ENCODE data around the gene ZNF652.
A peak's percentile ranks its signal among the peaks of the same experiment; 100 is the strongest.
"Not testable (repeated sequence)": the region's sequence is repeated elsewhere in the genome, so short reads cannot be mapped to it uniquely, and the experiment has no call there.

The ZNF652 gene

DNA sequence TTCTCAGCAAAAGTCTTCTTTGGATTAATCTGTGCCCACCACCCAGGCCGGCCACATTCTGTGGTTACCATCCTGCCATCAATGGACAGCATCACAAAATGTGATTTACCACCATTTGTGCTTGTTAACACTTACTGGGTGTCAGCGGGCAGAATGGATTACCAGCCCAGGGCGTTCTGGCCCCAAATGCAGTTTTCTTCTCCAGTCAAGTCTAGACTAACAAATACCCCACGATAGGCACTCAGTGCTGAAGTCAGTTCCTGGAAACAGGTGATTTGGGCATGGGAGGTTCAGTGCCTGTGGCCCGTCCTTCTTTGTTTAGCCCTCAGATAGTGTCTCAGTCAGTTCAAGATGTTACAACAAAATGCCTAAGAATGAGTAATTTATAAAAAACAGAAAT is 92.7 kb downstream of the ZNF652 start:
- no peaks in the 10 kb centered on the region for H3K4me1 ChIP-seq (ENCODE audit: low read length)
- H3K36me3 ChIP-seq (replicated peaks; ENCODE audit: low read depth, low read length) = no peaks in the 10 kb centered on the region
- TF ChIP-seq EZH2phosphoT487 (IDR thresholded peaks at IDR 0.05; ENCODE audit: low read depth) = no peak
- TF ChIP-seq, protein P1, sequence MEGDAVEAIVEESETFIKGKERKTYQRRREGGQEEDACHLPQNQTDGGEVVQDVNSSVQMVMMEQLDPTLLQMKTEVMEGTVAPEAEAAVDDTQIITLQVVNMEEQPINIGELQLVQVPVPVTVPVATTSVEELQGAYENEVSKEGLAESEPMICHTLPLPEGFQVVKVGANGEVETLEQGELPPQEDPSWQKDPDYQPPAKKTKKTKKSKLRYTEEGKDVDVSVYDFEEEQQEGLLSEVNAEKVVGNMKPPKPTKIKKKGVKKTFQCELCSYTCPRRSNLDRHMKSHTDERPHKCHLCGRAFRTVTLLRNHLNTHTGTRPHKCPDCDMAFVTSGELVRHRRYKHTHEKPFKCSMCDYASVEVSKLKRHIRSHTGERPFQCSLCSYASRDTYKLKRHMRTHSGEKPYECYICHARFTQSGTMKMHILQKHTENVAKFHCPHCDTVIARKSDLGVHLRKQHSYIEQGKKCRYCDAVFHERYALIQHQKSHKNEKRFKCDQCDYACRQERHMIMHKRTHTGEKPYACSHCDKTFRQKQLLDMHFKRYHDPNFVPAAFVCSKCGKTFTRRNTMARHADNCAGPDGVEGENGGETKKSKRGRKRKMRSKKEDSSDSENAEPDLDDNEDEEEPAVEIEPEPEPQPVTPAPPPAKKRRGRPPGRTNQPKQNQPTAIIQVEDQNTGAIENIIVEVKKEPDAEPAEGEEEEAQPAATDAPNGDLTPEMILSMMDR (IDR thresholded peaks at IDR 0.05; ENCODE audit: low read depth, low read length) = no peak
- H3K27ac ChIP-seq (ENCODE audit: low read length) = no peak overlapping the region
- H4K20me1 ChIP-seq (ENCODE audit: insufficient read depth, low read length) = no peaks in the 10 kb centered on the region
- no peaks in the 10 kb centered on the region for H3K27me3 ChIP-seq (ENCODE audit: low read depth, low read length)
- no peak overlapping the region for H3K4me3 ChIP-seq (ENCODE audit: low read length)
- no peaks in the 10 kb centered on the region for H3K9me3 ChIP-seq (ENCODE audit: insufficient read depth, low read length)
- no peak overlapping the region for H3K4me2 ChIP-seq (ENCODE audit: low read length)
- H2AFZ ChIP-seq (ENCODE audit: low read depth, low read length) = no peak overlapping the region
- H3K9ac ChIP-seq (ENCODE audit: low read length) = no peak overlapping the region
- no peaks in the 10 kb centered on the region for H3K79me2 ChIP-seq (ENCODE audit: low read length)

DNA sequence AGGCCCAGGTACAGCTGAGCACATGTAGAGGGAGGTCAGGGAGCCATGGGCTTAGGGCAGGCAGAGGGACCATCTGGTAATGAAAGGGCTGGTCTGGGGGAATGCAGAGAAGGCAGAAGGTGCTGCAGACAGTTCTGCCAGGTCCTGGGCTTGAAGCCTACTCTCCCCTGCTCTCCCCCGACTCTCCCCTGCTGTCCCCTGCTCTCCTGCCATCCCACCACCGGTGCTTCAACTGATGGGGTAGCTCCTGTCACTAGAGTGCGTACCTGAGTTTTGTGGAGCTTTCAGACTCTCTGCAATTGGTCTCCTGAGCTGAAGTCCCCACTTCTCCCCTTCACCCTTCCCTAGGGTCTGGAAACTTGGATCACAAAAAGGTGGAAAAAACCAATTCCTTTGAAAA is 94.1 kb downstream of the ZNF652 start:
- TF ChIP-seq EZH2phosphoT487 (IDR thresholded peaks at IDR 0.05; ENCODE audit: low read depth) = no peak
- TF ChIP-seq, protein P1 (IDR thresholded peaks at IDR 0.05; ENCODE audit: low read depth, low read length) = no peak
- Histone ChIP-seq H3K36me3 (replicated peaks; ENCODE audit: low read depth, low read length) (no peaks in the 10 kb centered on the region), H3K9me3 (ENCODE audit: insufficient read depth, low read length) (no peaks in the 10 kb centered on the region), H3K9ac (ENCODE audit: low read length) (no peak overlapping the region), H3K4me1 (ENCODE audit: low read length) (no peaks in the 10 kb centered on the region), H3K27me3 (ENCODE audit: low read depth, low read length) (no peaks in the 10 kb centered on the region), H3K4me3 (ENCODE audit: low read length) (no peak overlapping the region), H2AFZ (ENCODE audit: low read depth, low read length) (no peak overlapping the region), H4K20me1 (ENCODE audit: insufficient read depth, low read length) (no peaks in the 10 kb centered on the region), H3K27ac (ENCODE audit: low read length) (no peak overlapping the region), H3K79me2 (ENCODE audit: low read length) (no peaks in the 10 kb centered on the region), H3K4me2 (ENCODE audit: low read length) (no peak overlapping the region)

DNA sequence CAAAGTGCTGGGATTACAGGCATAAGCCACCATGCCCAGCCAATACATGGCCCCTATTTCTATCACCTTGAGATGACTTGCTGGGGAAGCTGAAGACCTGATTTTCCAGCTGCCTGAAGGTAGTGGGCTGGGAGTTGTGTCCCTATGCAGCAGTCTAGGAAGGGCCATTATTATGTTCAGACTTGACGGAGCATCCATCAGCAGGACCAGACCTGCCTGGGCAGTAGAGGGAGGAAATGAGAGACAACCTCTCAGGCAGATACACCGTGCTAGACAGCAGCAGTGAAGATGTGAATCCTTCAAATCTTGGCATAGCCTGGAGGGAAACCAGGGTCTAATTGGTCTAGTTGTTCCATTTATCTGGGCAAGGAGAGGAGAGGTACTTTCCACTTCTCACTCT is 95.8 kb downstream of the ZNF652 start:
- TF ChIP-seq EZH2phosphoT487 (IDR thresholded peaks at IDR 0.05; ENCODE audit: low read depth) = no peak
- TF ChIP-seq, protein P1 (IDR thresholded peaks at IDR 0.05; ENCODE audit: low read depth, low read length) = no peak
- Histone ChIP-seq H3K4me3 (ENCODE audit: low read length) (no peak overlapping the region), H3K36me3 (replicated peaks; ENCODE audit: low read depth, low read length) (no peaks in the 10 kb centered on the region), H3K27ac (ENCODE audit: low read length) (no peak overlapping the region), H2AFZ (ENCODE audit: low read depth, low read length) (no peak overlapping the region), H4K20me1 (ENCODE audit: insufficient read depth, low read length) (no peaks in the 10 kb centered on the region), H3K9me3 (ENCODE audit: insufficient read depth, low read length) (no peaks in the 10 kb centered on the region), H3K79me2 (ENCODE audit: low read length) (no peaks in the 10 kb centered on the region), H3K27me3 (ENCODE audit: low read depth, low read length) (no peaks in the 10 kb centered on the region), H3K9ac (ENCODE audit: low read length) (no peak overlapping the region), H3K4me2 (ENCODE audit: low read length) (no peak overlapping the region), H3K4me1 (ENCODE audit: low read length) (no peaks in the 10 kb centered on the region)

DNA sequence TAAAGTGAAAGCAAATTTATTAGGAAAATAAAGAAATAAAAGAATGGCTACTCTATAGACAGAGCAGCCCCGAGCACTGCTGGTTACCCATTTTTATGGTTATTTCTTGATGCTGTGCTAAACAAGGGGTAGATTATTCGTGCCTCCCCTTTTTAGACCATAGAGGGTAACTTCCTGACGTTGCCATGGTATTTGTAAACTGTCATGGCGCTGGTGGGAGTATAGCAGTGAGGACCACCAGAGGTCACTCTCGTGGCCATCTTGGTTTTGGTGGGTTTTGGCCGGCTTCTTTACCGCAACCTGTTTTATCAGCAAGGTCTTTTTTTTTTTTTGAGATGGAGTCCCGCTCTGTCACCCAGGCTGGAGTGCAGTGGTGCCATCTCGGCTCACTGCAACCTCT is 100.5 kb downstream of the ZNF652 start:
- H3K4me2 ChIP-seq (ENCODE audit: low read length); H3K4me3 ChIP-seq (ENCODE audit: low read length); H3K36me3 ChIP-seq (replicated peaks; ENCODE audit: low read depth, low read length); H4K20me1 ChIP-seq (ENCODE audit: insufficient read depth, low read length); H2AFZ ChIP-seq (ENCODE audit: low read depth, low read length); H3K27ac ChIP-seq (ENCODE audit: low read length); H3K79me2 ChIP-seq (ENCODE audit: low read length); H3K4me1 ChIP-seq (ENCODE audit: low read length); H3K9me3 ChIP-seq (ENCODE audit: insufficient read depth, low read length); H3K9ac ChIP-seq (ENCODE audit: low read length); H3K27me3 ChIP-seq (ENCODE audit: low read depth, low read length): not testable (repeated sequence)

DNA sequence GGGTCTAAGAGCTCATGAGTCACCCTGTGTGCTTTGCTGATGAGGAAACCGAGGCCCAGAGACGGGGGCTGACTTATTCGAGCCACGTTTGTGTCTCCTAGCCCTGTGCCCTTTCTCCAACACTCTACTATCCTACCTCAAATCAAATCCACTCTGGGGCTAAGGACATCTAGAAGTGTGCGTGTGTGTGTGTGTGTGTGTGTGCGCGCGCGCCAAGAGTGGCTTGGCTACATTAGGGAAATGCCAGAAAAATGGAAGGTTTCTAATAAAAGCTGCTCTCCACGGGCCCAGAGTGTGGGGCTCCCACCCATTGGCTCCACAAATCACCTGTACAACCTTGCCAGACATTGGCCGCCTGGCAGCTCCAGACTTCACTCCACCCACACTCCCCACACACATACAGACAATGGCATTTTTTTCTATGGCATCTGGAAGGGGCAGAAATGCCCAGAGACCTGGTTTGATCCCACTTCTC is 101.2 kb downstream of the ZNF652 start:
- peak overlapping the region; percentile 69 for H3K4me3 ChIP-seq (ENCODE audit: low read length)
- no peaks in the 10 kb centered on the region for H3K9me3 ChIP-seq (ENCODE audit: insufficient read depth, low read length)
- peak overlapping the region; percentile 74 for H3K4me2 ChIP-seq (ENCODE audit: low read length)
- no peaks in the 10 kb centered on the region for H3K79me2 ChIP-seq (ENCODE audit: low read length)
- no peaks in the 10 kb centered on the region for H3K27me3 ChIP-seq (ENCODE audit: low read depth, low read length)
- peaks cover 3% of the 10 kb centered on the region; the same call in 1 of the 2 replicates for H3K4me1 ChIP-seq (ENCODE audit: low read length)
- no peaks in the 10 kb centered on the region for H4K20me1 ChIP-seq (ENCODE audit: insufficient read depth, low read length)
- no peaks in the 10 kb centered on the region for H3K36me3 ChIP-seq (replicated peaks; ENCODE audit: low read depth, low read length)
- peak overlapping the region; percentile 67 for H2AFZ ChIP-seq (ENCODE audit: low read depth, low read length)
- no peak for TF ChIP-seq EZH2phosphoT487 (IDR thresholded peaks at IDR 0.05; ENCODE audit: low read depth)
- TF ChIP-seq, protein P1 (IDR thresholded peaks at IDR 0.05; ENCODE audit: low read depth, low read length) = no peak
- H3K9ac ChIP-seq (ENCODE audit: low read length) = peak overlapping the region; percentile 43
- no peak overlapping the region for H3K27ac ChIP-seq (ENCODE audit: low read length)

All from OCI-LY3 (cell line).